ENCODE data around the gene SCEL. TPM values are rescaled to one million over a fixed set of nuclear protein-coding genes. Genes with fewer than 3 reads are reported as not detected.

SCEL gene
- polyA plus RNA-seq, 2 of the 4 experiments (the other 2 are of a cell fraction): 0.06 to 1.4 TPM

GRCh38 chr13:77507931-77508776 lies 27.4 kb upstream of the SCEL start:
- 11% methylated on average over 5 of the region's 5 CpGs for WGBS (ENCODE audit: missing lambda C conversion rate)
- DNase-seq (ENCODE audit: low read depth in 1 of 2, low spot score in 1 of 2) (peak in 1 of 2 experiments; percentile 38), FAIRE-seq (no peak), ATAC-seq (peak; percentile 78 to 87; a peak in 5 of 6 replicates)
- peak overlapping the region; percentile 80 for H3K4me2 ChIP-seq
- TF ChIP-seq KDM5A (IDR thresholded peaks at IDR 0.05) (no peak), CHD4 (IDR thresholded peaks at IDR 0.05; ENCODE audit: borderline replicate concordance) (no peak), EP300 (IDR thresholded peaks at IDR 0.05) (no peak)
- H3K4me1 ChIP-seq: peaks cover 26% of the 10 kb centered on the region
- H3K4me3 ChIP-seq: peak overlapping the region; percentile 31; the same call in 1 of the 3 replicates
- H3K27ac ChIP-seq: peak overlapping the region; percentile 46 to 48; a peak in 3 of 6 replicates
- POLR2A ChIA-PET: no interaction called here
- CTCF ChIA-PET: interaction anchor here (0.6 to 1.0 kb wide), 4 partner anchors 9 to 604 kb away, joined by 3 to 4 read pairs (median 3); no protein-coding TSS in a partner anchor
- H3K9me3 ChIP-seq: no peaks in the 10 kb centered on the region

DNA sequence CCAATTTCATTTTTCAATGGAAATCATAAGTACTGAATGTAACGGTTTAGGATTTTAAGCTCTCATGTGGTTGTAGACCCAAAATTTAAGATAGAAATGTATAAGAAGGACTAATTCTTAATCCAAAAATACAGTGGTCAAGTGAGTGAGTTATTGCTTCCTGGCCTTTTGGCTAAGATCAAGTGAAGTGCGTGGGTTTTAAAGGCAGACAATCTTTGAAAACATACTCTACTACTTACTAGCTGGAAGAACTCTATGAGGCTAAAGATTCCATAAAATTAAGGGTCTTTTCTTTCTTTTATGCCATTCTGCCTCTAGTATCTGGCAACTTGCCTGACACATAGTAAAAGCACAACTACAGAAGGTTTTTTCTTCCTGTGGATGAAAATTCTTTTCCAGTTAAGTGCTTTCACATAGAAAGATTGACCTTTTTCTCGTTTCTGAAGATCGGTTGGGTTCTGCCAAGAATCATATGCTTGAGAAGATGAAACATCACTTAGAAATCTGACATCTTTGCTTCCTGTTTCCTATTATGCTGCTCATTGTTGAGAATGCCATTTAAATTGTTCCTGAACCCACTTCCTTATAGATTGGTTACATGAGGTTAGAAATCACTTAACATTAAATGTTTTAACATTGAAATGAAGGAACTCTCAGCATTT lies 26.4 kb upstream of the SCEL start:
- no peaks in the 10 kb centered on the region for H3K9me3 ChIP-seq
- WGBS (ENCODE audit: missing lambda C conversion rate): 59% methylated on average over 4 of the region's 4 CpGs
- no peak for ATAC-seq
- POLR2A ChIA-PET: no interaction called here
- DNase-seq (ENCODE audit: low read depth in 1 of 2, low spot score in 1 of 2): no peak
- TF ChIP-seq ESRRA (IDR thresholded peaks at IDR 0.05; ENCODE audit: borderline replicate concordance, low read length): no peak
- no peak for TF ChIP-seq FOSL2 (IDR thresholded peaks at IDR 0.05)
- no peak for TF ChIP-seq FOSL2 (CRISPR knock-in tag; IDR thresholded peaks at IDR 0.05)
- no peak for TF ChIP-seq MAFK (IDR thresholded peaks at IDR 0.05; ENCODE audit: partially characterized antibody)
- no peak for TF ChIP-seq SREBF2 (IDR thresholded peaks at IDR 0.05)
- no peak for TF ChIP-seq NR3C1 (IDR thresholded peaks at IDR 0.05)
- no peak for TF ChIP-seq GATA3 (IDR thresholded peaks at IDR 0.05; ENCODE audit: borderline replicate concordance)
- H3K4me2 ChIP-seq: peak overlapping the region; percentile 80
- peaks cover 26% of the 10 kb centered on the region for H3K4me1 ChIP-seq
- H3K27ac ChIP-seq: peak overlapping the region in 1 of 2 experiments; percentile 40; a peak in 1 of 6 replicates
- no peak overlapping the region for H3K4me3 ChIP-seq
- CTCF ChIA-PET: no interaction called here
- no peak for FAIRE-seq

GRCh38 chr13:77510156-77510555 lies 25.4 kb upstream of the SCEL start:
- Histone ChIP-seq H3K4me3 (no peak overlapping the region), H3K9me3 (no peaks in the 10 kb centered on the region), H3K27ac (no peak overlapping the region), H3K4me2 (no peak overlapping the region), H3K4me1 (peaks cover 26% of the 10 kb centered on the region)
- POLR2A ChIA-PET: no interaction called here
- DNase-seq (ENCODE audit: low read depth in 1 of 2, low spot score in 1 of 2): no peak
- no peak for ATAC-seq
- no peak for FAIRE-seq
- CTCF ChIA-PET: no interaction called here
- 94% methylated on average over 3 of the region's 3 CpGs for WGBS (ENCODE audit: missing lambda C conversion rate)
- TF ChIP-seq KDM5A (IDR thresholded peaks at IDR 0.05) (no peak), BHLHE40 (IDR thresholded peaks at IDR 0.05; ENCODE audit: low read depth, low read length) (no peak), EHMT2 (IDR thresholded peaks at IDR 0.05; ENCODE audit: low read depth) (no peak), CBX8 (IDR thresholded peaks at IDR 0.05) (no peak), NFE2L2 (conservative IDR thresholded peaks at IDR 0.05; ENCODE audit: low read length) (no peak), HES2 (IDR thresholded peaks at IDR 0.05) (no peak), CHD2 (IDR thresholded peaks at IDR 0.05; ENCODE audit: low read length, partially characterized antibody) (no peak), CHD4 (IDR thresholded peaks at IDR 0.05; ENCODE audit: borderline replicate concordance) (no peak), HEYL (CRISPR knock-in tag; IDR thresholded peaks at IDR 0.05) (no peak), ZSCAN20 (CRISPR knock-in tag; IDR thresholded peaks at IDR 0.05) (no peak), HOXA7 (CRISPR knock-in tag; IDR thresholded peaks at IDR 0.05) (no peak)

GRCh38 chr13:77511552-77511951 lies 24.0 kb upstream of the SCEL start:
- 66% methylated on average over 5 of the region's 5 CpGs for WGBS (ENCODE audit: missing lambda C conversion rate)
- POLR2A ChIA-PET: no interaction called here
- Histone ChIP-seq H3K4me3 (no peak overlapping the region), H3K9me3 (no peaks in the 10 kb centered on the region), H3K27ac (no peak overlapping the region), H3K4me2 (no peak overlapping the region), H3K4me1 (peaks cover 38% of the 10 kb centered on the region)
- no peak for TF ChIP-seq GATA3 (IDR thresholded peaks at IDR 0.05; ENCODE audit: borderline replicate concordance)
- no peak for TF ChIP-seq FOSB (CRISPR knock-in tag; IDR thresholded peaks at IDR 0.05)
- ATAC-seq (no peak), FAIRE-seq (no peak), DNase-seq (ENCODE audit: low read depth in 1 of 2, low spot score in 1 of 2) (peak in 1 of 2 experiments; percentile 13)
- CTCF ChIA-PET: interaction anchor here (1.4 kb wide), 1 partner anchor 34 kb away, joined by 4 read pairs; no protein-coding TSS in a partner anchor
